GM19238 (cell line): Measurements from ENCODE around the gene TRIM65.
"Not testable (repeated sequence)": the region's sequence is repeated elsewhere in the genome, so short reads cannot be mapped to it uniquely, and the experiment has no call there.

Source experiments
- DNase-seq: peaks from one replicate; pipeline ENCODE4 v3.0.0; 2011; ENCODE audit warnings: low spot score; ENCODE audit not compliant: insufficient read length

The TRIM65 gene

DNA sequence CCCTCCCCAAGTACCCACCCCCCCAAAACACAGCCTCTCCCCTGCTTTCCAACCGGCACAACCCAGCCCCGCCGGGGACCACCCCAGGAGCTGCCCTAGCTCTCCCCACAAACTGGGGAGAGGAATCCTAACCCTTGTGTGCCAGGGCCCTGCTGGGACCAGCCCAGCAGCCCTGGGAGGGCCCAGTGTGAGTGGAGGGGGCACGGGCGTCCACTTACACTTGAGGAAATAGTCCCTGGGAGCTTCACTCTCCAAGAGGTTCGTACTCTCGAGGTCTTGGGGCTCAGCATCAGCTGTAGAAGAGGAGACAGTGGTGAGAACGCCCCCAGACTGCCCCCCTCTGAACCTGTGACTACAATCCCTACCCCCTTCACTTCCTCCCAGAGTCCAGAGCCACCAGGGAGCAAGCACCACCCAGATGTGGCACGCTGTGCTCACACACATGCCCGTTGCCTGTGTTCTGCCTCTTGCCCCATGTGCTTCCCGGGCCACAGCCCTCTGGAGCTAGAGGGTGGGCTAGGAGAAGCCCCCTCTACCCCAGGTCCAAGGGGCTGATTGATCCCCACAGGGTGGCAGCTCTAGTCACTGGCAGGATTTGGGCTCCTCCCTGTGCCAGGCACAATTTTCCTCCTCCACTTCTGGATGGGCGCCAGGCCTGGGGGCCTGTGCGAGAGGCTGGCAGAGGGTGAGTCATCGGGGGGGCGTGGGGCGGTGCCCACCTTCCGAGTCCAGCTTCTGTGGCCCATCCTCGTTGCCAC is 21.4 kb downstream of the TRIM65 start:
- DNase-seq, result no peak

DNA sequence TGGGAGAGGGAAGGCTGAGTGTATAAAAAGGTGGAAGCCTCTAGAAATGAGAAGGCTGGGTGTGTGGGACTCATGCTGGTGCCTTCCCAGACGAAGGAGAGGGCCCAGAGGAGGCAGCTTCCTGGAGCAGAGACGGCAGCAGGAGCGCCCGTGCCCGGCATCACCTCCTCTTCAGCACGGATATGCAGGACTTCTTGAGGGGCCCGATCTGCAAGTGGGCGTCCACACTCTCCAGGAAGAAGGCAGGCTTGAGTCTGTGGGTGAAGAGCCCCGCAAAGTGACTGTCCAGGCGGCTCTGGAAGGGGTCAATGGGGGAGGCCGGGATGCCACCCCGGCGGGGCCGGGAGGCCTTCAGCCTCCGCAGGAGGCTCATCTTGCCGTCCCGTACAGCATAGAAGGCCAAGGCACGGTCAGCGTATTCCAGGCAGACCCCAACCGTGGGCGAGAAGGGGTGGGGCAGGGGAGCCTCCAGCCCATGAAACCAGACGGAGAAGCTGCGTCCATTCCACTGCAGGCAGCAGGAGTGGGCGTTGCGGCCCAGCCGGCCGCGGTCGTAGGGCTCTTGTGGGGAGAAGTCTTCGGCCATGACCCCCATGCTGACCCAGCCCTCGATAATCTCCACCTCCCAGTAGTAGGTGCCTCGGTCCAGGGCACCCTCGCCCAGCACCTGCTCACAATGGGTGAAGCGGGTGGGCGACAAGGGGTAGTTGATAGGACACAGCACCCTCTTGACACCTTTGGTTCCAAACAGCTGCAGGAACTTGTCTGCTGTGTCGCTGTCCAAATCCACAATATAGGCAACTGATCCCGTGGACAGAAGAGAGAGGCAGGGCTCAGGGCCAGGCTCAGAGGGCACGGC is 22.2 kb downstream of the TRIM65 start:
- no peak for DNase-seq

DNA sequence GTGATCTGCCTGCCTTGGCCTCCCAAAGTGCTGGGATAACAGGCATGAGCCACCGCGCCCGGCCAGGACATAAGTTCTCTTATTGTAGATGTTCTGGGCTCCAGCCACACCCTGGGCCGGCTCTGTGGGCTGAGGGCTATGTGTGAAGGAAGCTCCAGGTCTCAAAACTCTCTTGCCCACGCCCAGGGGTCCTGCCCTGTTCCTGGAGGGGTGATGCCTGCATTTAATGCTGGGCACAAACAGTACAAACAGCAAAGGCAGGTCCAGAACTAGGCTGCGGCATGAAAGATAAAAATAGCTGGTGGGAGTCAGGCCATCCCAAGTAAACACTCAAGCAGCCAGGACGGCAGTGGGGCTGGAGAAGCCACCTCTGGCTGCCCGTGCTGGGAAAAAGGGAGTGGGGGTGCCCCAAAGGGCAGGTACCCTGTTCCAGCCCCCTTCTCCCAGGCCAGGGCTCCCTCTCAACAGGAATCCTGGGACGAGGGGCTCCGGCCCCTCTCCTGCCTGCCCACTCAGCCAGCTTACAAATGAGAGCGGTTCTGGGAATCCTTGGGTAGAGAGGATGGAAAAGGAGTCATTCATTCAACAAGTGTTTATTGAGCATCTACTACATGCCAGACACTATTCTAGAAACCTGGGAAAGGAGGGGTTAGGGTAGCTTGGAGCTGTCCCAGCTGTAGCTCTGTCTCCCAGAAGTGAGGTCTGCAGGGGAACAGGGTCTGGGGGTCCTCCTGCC is 23.0 kb downstream of the TRIM65 start:
- no peak for DNase-seq

DNA sequence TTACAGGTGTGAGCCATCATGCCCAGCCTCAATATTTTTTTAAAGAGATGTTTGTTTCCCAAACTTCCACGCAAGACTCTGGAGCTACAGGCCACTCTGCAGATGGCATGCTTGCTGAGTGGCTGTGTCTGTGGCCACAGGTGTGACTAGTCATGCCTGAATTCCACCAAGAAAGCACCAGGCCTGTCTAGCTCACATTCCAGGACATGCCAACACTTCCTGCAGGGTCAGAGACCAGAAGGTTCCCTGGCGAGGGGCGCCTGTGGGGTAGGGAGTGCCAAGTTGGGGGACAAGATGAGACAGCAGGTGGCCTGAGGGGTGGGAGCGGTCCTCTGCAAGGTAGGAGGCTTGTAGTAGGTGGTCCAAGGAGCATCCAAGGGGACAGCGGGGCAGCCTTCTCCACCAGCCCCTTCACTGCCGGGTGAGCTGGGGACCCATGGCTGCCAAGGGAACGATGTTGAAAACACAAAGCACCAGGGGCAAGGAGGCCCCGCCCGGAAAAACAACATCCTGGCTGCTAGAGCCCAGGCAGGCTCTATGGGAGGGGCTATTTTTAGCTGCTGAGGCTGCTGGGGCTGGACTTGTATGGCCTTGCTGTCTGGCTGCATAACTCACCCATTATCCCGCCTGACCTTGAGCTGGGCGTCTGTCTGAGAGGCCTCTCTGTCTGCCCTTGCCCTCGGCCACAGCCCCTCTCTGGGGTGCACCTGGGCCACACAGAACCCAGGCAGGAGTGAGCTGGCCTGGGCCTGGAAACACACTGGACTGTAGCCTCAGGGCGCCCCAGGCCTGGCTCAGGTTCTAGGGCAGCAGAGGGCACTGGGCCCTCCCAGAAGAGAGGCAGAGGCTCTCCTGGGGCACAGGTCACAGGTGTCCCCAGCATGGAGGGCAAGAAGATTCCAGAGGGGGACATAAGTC is 24.1 kb downstream of the TRIM65 start:
- DNase-seq, result no peak

DNA sequence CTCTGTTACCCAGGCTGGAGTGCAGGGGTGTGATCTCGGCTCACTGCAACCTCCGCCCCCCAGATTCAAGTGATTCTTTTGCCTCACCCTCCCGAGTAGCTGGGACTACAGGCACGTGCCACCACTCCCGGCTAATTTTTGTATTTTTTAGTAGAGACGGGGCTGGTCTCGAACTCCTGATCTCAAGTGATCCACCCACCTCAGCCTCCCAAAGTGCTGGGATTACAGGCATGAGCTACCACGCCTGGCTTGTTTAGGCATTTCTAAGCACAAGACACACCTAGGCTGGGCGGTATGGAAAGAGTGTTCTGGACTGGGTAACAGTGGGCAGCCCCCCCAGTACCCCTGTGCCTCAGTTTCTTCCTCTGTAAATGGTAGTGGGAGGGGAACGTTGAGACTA is 26.5 kb downstream of the TRIM65 start:
- DNase-seq, result not testable (repeated sequence)

DNA sequence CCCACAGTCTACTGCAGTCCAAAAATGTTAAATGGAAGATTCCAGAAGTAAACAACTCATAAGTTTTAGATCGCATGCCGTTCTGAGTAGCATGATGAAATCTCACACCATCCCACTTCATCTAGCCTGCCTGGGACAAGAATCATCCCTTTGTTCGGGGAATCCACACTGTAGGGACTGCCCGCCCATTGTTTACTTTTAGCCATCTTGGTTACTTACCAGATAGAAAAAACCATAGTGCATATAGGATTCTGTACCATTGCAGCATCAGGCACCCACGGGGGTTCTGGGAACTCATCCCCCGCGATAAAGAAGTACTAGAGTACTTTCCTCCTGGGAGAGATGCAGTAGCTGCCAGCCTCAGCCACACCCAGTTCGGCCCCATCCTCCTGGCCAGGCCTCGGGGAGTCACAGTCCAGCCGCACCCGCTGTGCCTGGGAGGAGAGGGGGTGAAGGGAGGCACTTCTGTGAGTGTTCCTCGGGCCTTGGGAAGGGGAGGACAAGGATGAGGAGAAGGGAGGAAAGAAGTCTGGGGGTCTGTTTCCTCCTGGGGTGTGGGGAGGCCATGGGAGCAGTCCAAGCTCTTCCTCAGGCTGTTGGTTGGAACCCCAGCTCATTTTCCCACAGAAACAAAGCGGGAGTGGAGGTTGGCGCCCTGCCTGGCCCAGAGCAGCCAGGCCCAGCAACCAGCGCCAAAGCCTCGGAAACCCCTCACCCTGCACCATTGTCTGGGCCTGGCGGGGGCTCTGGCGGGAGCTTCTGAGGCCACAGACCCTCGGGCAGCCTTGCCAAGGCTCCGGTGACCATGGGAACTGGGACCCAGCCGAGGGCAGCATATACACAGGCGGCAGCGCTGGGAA is 27.2 kb downstream of the TRIM65 start:
- DNase-seq, result no peak

DNA sequence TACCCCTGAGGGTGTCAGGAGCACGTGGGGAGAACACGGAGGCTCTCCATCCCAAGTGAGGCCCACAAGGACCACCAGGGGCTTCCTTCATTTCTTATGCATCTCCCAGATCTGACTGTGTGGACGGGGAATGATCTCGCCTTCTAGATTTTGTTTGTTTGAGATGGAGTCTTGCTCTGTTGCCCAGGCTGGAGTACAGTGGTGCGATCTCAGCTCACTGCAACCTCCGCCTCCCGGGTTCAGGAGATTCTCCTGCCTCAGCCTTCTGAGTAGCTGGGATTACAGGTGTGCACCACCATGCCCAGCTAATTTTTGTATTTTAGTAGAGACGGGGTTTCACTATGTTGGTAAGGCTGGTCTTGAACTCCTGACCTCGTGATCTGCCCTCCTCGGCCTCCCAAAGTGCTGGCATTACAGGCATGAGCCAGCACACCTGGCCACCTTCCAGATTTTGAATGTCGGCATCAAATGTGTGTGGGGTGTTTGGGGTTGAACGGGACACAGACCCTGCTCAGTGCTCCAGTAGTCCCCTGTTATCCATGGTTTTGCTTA is 27.9 kb downstream of the TRIM65 start:
- not testable (repeated sequence) for DNase-seq

DNA sequence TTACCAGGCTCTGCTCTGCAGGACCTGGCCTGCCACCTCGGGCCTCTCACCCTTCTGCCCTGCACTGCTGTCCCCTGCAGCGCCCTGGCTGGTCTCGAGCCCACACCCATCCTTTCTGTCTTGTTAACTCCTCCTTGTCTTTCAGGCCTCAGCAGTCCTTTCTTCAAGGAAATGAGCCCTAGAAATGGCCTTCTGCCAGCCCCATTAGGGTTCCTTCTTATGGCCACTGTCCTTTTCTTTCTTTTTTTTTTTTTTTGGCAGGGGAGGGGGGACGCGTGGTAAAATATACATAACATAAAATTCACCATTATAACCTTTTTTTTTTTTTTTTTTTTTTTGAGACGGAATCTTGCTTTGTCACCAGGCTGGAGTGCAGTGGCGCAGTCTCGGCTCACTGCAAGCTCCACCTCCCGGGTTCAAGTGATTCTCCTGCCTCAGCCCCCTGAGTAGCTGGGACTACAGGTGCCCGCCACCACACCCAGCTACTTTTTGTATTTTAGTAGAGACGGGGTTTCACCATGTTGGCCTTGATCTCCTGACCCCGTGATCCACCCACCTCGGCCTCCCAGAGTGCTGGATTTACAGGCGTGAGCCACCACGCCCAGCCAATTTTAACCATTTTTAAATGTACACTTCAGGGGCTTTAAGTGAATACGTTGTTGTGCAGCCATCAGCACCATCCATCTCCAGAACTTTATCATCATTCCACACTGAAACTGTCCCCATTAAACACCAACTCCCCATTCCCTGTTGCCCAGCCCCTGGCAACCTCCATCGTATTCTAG is 31.2 kb downstream of the TRIM65 start:
- DNase-seq, result not testable (repeated sequence)

DNA sequence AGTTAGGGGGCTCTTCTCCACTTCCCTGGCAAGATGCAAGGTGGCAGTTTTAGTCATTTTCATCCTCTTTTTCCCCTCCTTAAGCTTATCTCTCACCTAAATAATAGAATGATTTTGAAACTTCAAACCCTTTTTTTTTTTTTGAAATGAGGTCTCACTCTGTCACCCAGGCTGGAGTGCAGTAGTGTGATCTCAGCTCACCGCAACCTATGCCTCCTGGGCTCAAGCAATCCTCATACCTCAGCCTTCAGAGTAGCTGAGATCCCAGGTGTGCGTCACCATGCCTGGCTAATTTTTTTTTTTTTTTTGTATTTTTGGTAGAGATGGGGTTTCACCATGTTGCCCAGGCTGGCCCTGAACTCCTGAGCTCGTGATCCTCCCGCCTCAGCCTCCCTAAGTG is 31.9 kb downstream of the TRIM65 start:
- DNase-seq, result not testable (repeated sequence)

DNA sequence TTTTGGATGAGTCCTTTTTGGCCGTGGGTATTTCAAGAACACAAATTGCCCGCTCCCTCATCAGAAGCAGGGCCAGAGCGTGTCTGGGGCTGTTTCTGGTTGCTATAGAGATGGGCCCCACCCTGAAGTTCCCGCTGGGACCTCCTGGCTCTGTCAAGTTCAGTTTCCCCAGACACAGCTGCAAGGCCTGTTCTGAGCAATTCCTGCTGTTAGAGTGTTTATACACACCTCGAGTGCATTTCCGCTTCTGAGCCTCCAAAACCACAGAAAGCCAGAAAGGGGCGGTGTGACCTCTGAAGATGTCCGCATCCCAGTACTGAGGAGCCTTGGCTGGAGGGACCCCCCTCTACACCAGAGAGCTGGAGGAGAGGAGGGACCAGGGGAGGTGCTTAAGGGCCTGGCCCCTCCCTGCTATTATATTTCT is 32.3 kb downstream of the TRIM65 start:
- peak; percentile 89 for DNase-seq

DNA sequence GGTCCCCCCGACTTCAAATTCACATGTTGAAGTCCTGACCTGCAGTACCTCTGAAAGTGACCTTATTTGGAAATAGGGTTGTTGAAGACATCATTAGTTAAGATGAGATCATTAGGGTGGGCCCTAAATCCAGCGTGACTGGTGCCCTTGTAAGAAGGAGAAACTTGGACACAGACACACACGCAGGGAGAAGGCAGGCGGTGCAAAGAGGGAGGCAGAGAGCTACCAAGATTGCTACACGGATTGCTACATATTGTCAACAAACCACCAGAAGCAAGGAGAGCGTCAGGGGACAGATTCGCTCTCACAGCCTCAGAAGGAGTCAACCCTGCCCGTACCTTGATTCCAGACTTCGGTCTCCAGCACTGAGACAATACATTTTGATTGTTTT is 34.8 kb downstream of the TRIM65 start:
- no peak for DNase-seq

DNA sequence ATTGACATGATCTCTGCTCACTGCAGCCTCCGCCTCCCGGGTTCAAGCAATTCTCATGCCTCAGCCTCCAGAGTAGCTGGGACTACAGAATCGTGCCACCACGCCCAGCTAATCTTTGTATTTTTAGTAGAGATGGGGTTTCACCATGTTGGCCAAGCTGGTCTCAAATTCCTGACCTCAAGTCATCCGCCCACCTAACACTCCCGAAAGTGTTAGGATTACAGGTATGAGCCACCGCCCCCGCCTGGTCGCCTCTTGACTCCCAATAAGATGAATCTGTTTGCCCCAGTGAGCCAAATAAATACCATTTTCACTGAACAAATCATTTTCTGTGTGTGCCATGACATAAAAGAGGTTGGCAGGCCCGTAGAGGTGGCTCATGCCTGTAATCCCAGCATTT is 37.4 kb downstream of the TRIM65 start:
- not testable (repeated sequence) for DNase-seq

DNA sequence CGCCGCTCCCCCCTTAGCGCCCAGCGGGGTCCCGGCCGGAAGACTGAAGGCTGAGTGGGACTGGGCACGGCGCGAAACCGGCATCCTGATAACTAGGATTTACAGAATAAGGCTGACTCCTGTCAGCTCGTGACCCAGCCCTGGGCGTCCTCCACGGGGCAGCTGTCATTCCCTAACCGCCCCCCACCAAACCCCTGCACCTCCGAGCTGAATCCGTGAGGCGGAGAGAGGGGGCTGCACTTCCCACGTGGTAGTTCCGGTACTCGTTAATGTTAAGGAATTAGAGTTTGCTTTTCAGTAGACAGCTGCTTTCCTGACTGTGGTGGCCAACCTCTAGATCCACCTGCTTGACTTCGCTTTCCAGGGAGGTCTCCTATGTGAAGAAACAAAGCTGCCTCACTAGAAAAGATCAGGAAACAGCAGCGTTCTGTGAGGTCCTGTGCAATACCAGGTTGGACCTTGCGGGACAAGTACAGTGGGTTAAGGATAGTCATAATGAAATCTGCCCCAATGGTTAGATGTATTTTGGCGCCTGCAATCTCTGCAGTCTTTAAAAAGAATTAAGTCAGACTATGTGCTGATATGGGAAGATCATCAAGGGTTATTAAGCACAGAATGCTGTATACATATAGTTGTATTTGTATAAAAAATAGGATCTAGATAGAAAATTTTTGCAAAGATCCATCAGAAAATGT is 40.5 kb downstream of the TRIM65 start:
- no peak for DNase-seq

DNA sequence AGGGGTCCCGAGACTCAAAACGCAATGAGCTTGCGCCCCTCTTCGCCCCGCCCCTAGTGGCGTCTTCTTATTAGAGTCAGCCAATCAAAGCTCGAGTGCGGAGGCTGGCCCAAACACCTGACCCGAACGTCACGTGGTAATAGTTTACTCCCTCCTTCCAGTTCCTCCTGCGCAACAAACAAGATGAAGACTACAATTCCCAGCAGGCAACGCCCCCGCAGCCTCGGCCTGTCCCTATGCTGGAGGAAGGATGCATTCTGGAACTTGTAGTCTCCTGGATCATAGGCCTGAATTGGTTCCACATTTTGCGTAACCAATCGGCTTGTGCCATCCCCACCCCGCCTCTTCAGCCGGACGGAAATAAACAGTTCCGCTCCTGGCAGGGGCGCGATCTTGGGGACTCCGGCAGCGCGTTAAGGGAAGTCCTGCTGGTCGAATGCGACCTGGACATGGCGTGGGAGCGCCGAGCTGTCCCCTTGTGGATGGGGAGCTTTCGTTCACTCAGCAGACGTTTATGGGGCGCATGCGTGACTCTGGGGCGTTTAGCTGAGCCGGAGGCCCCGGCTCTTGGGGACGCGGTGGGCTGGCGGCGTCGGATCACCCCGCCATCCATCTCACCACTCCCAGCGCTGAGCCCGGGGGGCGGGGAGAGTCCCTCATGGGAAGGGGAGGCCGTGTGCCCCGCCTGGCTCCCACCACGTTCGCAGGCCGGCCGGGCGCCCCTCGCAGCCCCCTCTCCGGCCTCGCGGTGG is 41.3 kb downstream of the TRIM65 start, which contains the start of gene WBP2:
TSS of gene WBP2 (minus strand) at position 26 of the 752 bp plus-strand sequence. CDS start 38 bp downstream, outside the sequence.
- DNase-seq, result peak; percentile 97

DNA sequence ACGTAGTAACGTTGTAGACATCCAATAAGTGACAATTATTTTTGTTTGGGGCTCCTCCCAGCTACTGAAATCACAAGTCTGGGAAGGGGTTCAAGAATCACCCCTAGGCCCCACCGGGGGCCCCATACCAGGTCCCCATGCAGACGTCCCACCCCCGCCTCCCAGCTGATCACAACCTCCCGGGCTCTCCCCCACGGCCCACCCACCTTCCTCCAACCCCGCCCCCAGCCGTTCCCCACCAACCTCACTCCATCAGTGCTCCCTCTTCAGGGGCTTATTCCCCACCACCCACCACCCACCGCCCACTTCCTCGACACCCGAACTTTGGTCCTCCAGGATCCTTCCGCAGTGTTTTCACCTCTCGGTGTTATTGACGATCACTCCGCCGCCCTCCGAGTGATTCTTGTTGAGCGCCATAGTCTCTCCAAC is 41.9 kb downstream of the TRIM65 start:
- DNase-seq, result no peak

DNA sequence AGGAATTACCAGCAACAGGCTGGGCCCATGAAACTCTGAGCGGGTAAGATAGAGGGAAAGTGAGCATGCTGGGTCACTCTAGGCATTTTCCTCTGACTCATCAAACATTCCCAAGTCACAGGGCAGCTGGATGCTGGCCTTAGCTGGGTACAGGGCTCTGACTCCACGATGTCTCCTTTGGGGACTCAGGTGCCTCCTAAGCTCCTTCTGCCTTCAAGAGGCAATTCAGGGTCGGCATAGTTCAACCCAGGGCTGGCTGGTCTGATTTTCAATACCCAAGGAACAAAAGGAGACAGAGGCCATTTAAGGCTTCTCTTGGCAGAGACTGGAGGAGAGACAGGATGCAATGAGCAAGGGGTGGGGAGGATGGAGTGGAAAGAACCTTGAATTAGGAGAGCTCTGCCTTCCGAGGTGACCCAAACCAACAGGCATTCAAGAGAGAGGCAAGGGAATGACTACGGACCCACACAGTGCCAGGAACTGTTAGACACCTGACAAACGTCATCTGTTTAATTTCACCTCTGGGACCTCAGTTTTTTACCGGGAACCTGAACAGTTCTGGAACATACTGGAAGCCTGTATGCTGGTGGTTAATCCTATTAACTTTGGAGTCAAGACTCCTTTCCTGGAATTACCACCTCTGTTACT is 42.5 kb downstream of the TRIM65 start:
- no peak for DNase-seq

DNA sequence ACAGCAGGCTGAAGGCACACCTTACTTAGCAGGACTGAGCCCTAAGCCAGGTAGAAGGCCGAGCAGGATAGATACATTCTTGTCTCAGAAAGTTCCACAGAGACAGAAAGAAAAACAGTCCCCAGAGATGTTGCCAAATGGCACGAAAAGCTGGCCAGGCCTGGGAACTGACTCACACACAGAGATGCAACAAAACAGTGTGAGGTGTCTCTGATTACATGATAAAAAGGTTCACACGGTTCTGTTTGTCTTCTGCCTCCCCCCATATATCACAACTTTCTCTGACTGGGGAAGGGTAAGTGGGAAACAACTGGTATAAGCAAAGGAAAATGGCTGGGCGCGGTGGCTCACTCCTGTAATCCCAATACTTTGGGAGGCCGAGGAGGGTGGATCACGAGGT is 43.3 kb downstream of the TRIM65 start:
- DNase-seq, result no peak
